ENCODE results near the gene STOML2.

STOML2 gene

DNA sequence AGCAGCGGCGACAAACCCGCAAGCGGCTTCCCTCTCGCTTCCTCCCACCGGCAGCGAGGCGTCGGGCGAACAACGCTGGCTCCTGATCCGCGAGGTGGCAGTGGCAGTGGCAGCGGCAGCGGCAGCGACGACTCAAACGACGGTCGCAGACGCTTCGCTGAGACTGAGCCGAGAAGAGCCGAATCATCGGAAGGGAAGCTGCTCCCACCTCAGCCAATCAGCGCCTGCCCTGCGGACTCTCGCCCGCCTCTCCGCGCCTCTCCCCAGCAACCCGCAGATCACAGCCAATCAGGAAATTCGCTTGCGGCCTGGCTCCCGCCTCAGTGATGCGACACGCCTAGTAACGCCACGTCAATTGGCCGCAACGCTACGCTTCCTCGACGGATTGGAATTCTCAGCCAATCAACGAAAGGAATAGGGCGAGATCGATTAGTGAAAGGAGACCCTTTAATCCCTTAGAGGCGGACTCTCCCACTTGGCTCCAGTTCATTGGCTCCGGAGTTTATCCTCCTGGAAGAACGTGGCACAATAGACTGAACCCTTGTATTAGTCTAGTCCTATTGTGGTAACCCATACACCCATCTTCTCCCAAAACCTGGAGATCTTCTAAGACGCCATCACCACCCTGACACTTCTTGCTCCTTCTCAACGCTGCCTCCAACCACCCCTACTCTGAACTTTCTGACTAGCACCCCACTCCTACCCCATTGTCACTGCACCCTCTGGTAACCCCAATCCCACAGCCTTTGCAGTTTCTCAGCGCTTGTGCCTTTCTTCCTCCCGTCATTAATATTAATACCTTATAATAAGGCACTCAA lies 30.3 kb downstream of the STOML2 start, which contains the start of gene VCP:
Gene VCP (minus strand): TSS at position 165 of the 818 bp plus-strand sequence. CDS start 272 bp downstream, outside the sequence.
- DNase-seq (ENCODE audit: low read depth in 2 of 2, low spot score in 1 of 2): peak; percentile 88 to 95

DNA sequence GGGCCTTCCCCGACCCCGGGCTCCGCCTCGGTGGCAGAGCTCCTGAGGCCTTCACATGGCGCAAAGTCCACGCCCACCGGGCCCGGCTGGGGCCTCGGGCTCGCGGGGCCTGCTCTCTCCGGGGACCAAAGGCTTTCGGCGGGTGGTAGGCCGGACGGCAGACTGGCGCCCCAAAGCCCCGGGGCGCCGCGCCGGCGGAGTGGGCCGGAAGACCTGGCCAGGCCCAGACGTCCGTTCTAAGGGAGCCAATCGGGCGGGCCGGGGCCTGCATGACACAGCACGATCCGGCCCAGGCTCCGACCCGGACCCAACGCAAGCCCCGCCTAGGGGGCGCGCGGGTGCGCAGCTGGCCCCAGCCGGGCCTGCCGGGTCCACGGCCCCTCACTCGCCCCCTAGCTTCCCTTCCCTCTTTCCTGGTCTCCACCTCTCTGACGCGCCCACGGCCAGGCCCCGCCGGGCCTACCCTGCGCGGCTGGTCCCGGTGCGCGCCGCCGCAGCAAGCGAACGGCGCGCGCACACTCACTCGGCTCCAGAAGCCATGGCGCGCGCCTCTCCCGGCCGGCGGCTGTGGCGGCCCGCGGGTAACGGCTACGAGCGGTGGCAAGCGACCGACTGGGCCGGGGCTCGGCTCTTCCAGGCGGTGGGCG lies 31.0 kb downstream of the STOML2 start:
- peak; percentile 35 to 55 for DNase-seq (ENCODE audit: low read depth in 2 of 2, low spot score in 1 of 2)

GRCh38 chr9:35070823-35071813 lies 31.8 kb downstream of the STOML2 start:
- DNase-seq (ENCODE audit: low read depth in 2 of 2, low spot score in 1 of 2): no peak

DNA sequence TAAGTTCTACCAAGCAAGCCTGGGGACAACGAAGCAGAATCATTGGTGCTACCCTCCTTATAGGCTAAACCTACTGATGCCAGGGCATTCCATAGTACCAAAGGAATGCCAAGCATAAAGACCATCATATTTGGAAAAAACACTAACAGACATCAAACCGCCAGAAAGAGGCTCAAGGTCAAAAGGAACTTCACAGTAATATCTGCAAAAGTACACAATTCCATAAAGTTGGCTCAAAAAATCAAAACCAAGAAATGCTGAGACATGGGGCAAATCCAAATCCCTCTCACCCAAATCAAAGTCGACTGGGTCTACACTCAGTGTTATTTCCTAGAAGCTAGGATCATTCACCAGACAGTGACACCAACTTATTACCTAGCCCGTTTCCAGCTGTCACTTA lies 33.9 kb downstream of the STOML2 start:
- no peak for DNase-seq (ENCODE audit: low read depth in 2 of 2, low spot score in 1 of 2)

DNA sequence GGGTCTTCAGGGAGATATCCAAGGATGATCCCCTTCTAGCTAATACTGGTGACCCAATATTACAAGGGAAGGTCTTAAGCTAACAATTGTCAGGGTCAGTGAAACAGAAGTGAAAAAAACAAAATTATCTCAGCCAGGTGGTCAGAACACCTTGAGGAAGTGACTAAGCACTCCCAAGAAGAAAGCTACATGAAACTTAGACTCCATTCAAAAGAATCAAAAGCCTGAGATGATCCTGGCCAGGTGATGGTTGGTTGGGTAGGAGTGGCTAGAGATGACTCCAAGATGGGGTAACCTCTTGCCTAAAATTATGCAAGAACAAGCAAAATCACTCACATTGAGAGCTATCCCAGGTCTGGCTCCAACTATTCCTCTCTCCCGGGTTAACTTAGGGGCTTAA lies 35.9 kb downstream of the STOML2 start:
- no peak for DNase-seq (ENCODE audit: low read depth in 2 of 2, low spot score in 1 of 2)

- no peak for DNase-seq (ENCODE audit: low read depth in 2 of 2, low spot score in 1 of 2)
Observed at GRCh38 chr9:35060548-35061207, 42.3 kb downstream of the STOML2 start.

GRCh38 chr9:35059438-35059837 lies 43.5 kb downstream of the STOML2 start:
- no peak for DNase-seq (ENCODE audit: low read depth in 2 of 2, low spot score in 1 of 2)

DNA sequence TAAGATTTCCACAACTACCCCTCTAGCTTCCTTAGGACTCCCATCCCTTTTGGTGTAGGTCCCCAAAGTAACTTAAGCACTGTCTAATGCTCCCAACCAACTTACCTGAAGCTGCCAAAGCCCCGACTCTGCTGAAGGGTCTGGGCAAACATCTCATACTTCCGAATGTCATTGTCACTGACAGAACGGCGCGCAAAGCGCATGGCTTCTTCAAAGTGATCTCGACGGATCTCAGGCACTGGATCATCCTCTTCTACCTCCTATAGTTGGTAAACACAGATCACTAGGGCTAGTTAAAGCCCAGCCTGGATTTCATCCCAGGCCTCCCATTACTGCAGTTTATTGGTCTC lies 45.7 kb downstream of the STOML2 start:
- no peak for DNase-seq (ENCODE audit: low read depth in 2 of 2, low spot score in 1 of 2)

- DNase-seq (ENCODE audit: low read depth in 2 of 2, low spot score in 1 of 2): no peak
Observed at GRCh38 chr9:35056571-35057270, 46.2 kb downstream of the STOML2 start.

DNA sequence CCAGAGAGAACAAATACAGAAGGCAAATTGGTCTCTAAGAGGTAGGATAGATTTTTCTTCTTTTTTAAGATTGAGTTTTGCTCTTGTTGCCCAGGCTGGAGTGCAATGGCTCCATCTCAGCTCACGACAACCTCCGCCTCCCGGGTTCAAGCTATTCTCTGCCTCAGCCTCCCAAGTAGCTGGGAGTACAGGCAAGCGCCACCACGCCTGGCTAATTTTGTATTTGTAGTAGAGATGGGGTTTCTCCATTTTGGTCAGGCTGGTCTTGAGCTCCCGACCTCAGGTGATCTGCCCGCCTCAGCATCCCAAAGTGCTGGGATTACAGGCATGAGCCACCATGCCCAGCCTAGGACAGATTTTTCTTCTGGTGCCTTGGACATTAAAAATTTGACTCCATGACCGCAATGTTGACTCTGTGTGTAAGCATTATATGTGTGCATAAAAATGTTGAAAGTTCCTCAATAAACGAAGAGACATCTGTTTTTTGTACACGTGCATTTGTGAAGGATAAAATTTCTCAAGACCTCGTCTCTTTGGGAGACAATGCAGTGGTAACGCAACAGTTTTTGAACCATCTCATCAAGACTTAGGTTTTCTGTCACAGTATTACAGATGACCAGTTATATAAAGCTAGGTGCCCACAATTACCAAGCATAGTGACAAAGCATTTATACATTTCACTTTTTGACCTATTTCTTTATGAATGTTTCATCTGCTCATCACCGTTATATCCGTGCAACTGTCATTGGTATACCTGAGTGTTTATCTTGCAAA lies 47.9 kb downstream of the STOML2 start:
- no peak for DNase-seq (ENCODE audit: low read depth in 2 of 2, low spot score in 1 of 2)

GRCh38 chr9:35054185-35054835 lies 48.6 kb downstream of the STOML2 start:
- no peak for DNase-seq (ENCODE audit: low read depth in 2 of 2, low spot score in 1 of 2)

GRCh38 chr9:35051069-35051967 lies 51.6 kb downstream of the STOML2 start:
- no peak for DNase-seq (ENCODE audit: low read depth in 2 of 2, low spot score in 1 of 2)
